ENCODE results near the gene CIAPIN1. TPM values are rescaled to one million over a fixed set of nuclear protein-coding genes. Genes with fewer than 3 reads are reported as not detected.
A peak's percentile ranks its signal among the peaks of the same experiment; 100 is the strongest.

Gene CIAPIN1
- polyA plus RNA-seq, 3 donors, result 24.0 to 46.5 (median 42.1) TPM

DNA sequence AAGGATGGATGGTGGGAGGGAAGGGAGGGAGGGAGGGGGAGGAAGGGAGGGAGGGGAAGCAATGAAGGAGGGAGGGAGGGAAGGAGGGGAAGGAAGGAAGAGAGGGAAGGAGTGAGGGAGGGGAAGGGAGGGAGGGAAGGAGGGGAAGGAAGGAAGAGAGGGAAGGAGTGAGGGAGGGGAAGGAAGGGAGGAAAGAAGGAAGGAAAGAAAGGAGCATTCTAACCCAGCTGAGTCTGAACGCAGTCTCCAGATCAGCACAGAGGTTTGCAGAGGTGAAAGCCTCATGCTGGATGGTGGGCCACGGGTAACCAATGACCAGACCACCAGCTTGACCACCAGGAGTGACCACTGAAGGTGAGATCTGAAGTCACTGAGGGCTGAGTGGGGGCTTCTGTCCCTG, 24.0 kb downstream of the CIAPIN1 start:
- no peak overlapping the region for H3K27ac ChIP-seq (ENCODE audit: low read depth in 1 of 2, low read length in 2 of 2)
- DNase-seq, result no peak
- 100% methylated on average over 1 of the region's 2 CpGs for WGBS (ENCODE audit: insufficient coverage)
- peaks cover 9 to 11% of the 10 kb centered on the region in 2 donors for H3K4me1 ChIP-seq (ENCODE audit: control insufficient read depth in 1 of 2, insufficient read depth in 2 of 2, low read length in 2 of 2)
- H3K27me3 Mint-ChIP-seq (ENCODE audit: low read depth in 3 of 3), result peaks cover 0 to 2% (median 2%) of the 10 kb centered on the region in 3 donors
- H3K36me3 ChIP-seq (replicated peaks in 1 of 2; ENCODE audit: control insufficient read depth in 1 of 2, insufficient read depth in 2 of 2, low read length in 2 of 2), result peaks cover 9 to 19% of the 10 kb centered on the region in 2 donors
- peaks cover 12 to 21% of the 10 kb centered on the region in 2 donors for H3K36me3 Mint-ChIP-seq
- H3K9me3 Mint-ChIP-seq, result peaks cover 0 to 2% (median 0%) of the 10 kb centered on the region in 7 donors
- peaks cover 11% of the 10 kb centered on the region for H3K4me1 Mint-ChIP-seq
- no peaks in the 10 kb centered on the region for H3K79me2 ChIP-seq (ENCODE audit: insufficient read depth, low read length)
- TF ChIP-seq, protein P1, sequence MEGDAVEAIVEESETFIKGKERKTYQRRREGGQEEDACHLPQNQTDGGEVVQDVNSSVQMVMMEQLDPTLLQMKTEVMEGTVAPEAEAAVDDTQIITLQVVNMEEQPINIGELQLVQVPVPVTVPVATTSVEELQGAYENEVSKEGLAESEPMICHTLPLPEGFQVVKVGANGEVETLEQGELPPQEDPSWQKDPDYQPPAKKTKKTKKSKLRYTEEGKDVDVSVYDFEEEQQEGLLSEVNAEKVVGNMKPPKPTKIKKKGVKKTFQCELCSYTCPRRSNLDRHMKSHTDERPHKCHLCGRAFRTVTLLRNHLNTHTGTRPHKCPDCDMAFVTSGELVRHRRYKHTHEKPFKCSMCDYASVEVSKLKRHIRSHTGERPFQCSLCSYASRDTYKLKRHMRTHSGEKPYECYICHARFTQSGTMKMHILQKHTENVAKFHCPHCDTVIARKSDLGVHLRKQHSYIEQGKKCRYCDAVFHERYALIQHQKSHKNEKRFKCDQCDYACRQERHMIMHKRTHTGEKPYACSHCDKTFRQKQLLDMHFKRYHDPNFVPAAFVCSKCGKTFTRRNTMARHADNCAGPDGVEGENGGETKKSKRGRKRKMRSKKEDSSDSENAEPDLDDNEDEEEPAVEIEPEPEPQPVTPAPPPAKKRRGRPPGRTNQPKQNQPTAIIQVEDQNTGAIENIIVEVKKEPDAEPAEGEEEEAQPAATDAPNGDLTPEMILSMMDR (IDR thresholded peaks at IDR 0.05), result no peak
- H4K20me1 ChIP-seq (ENCODE audit: insufficient read depth, low read length), result no peaks in the 10 kb centered on the region
- no peak overlapping the region for H3K4me3 Mint-ChIP-seq
- H3K4me3 ChIP-seq (replicated peaks in 1 of 3; ENCODE audit: low read depth in 2 of 3, low read length in 3 of 3), result no peak overlapping the region
- H3K27me3 ChIP-seq (ENCODE audit: control insufficient read depth in 2 of 2, insufficient read depth in 2 of 2, low read length in 2 of 2), result no peaks in the 10 kb centered on the region
- no peak overlapping the region for H3K4me2 ChIP-seq (replicated peaks; ENCODE audit: extremely low read depth, low read length, poor library complexity, severe bottlenecking)
- intact Hi-C loops (cut with micrococcal nuclease), result no loop called here
- H3K9ac ChIP-seq (ENCODE audit: insufficient read depth, low read length, poor library complexity, severe bottlenecking), result no peak overlapping the region
- H2AFZ ChIP-seq (ENCODE audit: insufficient read depth, low read depth, low read length, poor library complexity, severe bottlenecking), result no peak overlapping the region
- no peaks in the 10 kb centered on the region for H3K9me3 ChIP-seq (replicated peaks in 1 of 2; ENCODE audit: control insufficient read depth in 1 of 2, insufficient read depth in 1 of 2, low read length in 2 of 2)
- H3K27ac Mint-ChIP-seq, result no peak overlapping the region

DNA sequence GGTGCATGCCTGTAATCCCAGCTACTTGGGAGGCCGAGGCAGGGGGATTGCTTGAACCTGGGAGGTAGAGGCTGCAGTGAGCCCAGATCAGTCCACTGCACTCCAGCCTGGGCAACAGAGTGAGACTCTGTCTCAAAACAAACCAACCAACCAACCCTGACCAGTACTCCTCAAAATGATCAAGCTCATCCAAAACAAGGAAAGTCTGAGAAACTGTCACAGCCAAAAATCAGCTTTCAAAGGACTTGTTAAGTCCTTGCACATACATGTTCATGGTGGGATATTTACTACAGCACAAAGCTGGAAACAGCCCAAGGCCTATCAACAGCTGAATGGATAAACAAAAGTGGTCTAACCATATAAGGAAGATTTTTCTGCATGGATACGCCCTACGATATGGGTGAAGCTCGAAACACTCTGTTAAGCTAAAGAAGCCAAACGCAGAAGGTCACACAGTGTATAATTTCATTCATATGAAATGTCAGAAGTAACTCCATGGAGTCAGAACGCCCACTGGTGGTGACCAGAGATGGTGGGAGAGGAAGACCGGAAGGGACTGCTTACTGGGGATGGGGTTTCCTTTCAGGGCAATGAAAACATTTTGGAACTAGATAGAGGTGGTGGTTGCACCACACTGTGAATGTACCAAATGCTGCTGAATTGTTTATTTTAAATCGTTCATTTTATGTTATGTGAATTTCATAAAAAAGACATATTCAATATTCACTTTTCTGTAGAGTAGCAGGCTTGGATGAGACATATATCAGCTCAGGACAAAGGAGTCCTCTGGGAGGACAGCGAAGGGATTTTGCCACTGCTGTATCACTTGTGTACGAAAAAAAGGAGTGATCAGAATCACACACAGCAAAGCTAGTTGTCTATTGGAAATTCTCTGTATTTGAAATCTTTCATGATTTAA, 24.9 kb downstream of the CIAPIN1 start:
- peaks cover 9 to 12% of the 10 kb centered on the region in 2 donors for H3K4me1 ChIP-seq (ENCODE audit: control insufficient read depth in 1 of 2, insufficient read depth in 2 of 2, low read length in 2 of 2)
- WGBS (ENCODE audit: insufficient coverage), result 95% methylated on average over 4 of the region's 10 CpGs
- no peak overlapping the region for H3K27ac ChIP-seq (ENCODE audit: low read depth in 1 of 2, low read length in 2 of 2)
- intact Hi-C loops (cut with micrococcal nuclease), result no loop called here
- H4K20me1 ChIP-seq (ENCODE audit: insufficient read depth, low read length), result no peaks in the 10 kb centered on the region
- TF ChIP-seq, protein P1 (IDR thresholded peaks at IDR 0.05), result peak; percentile 23
- H3K4me1 Mint-ChIP-seq, result peaks cover 11% of the 10 kb centered on the region
- no peak overlapping the region for H2AFZ ChIP-seq (ENCODE audit: insufficient read depth, low read depth, low read length, poor library complexity, severe bottlenecking)
- peak in 1 of 3 donors; percentile 17 for DNase-seq
- no peak overlapping the region for H3K9ac ChIP-seq (ENCODE audit: insufficient read depth, low read length, poor library complexity, severe bottlenecking)
- H3K9me3 Mint-ChIP-seq, result peaks cover 0 to 2% (median 0%) of the 10 kb centered on the region in 7 donors
- no peaks in the 10 kb centered on the region for H3K9me3 ChIP-seq (replicated peaks in 1 of 2; ENCODE audit: control insufficient read depth in 1 of 2, insufficient read depth in 1 of 2, low read length in 2 of 2)
- no peak overlapping the region for H3K4me2 ChIP-seq (replicated peaks; ENCODE audit: extremely low read depth, low read length, poor library complexity, severe bottlenecking)
- H3K36me3 Mint-ChIP-seq, result peaks cover 4 to 13% of the 10 kb centered on the region in 2 donors
- H3K27me3 Mint-ChIP-seq (ENCODE audit: low read depth in 3 of 3), result peaks cover 2 to 3% (median 2%) of the 10 kb centered on the region in 3 donors
- no peak overlapping the region for H3K27ac Mint-ChIP-seq
- peaks cover 5 to 10% of the 10 kb centered on the region in 2 donors for H3K36me3 ChIP-seq (replicated peaks in 1 of 2; ENCODE audit: control insufficient read depth in 1 of 2, insufficient read depth in 2 of 2, low read length in 2 of 2)
- H3K27me3 ChIP-seq (ENCODE audit: control insufficient read depth in 2 of 2, insufficient read depth in 2 of 2, low read length in 2 of 2), result no peaks in the 10 kb centered on the region
- H3K4me3 Mint-ChIP-seq, result no peak overlapping the region
- no peaks in the 10 kb centered on the region for H3K79me2 ChIP-seq (ENCODE audit: insufficient read depth, low read length)
- H3K4me3 ChIP-seq (replicated peaks in 1 of 3; ENCODE audit: low read depth in 2 of 3, low read length in 3 of 3), result no peak overlapping the region

Measured in CD14-positive monocyte (primary cell).